Smooth muscle cell (in vitro differentiated cells): ENCODE data around the gene PRR36. TPM values are rescaled to one million over a fixed set of nuclear protein-coding genes. Genes with fewer than 3 reads are reported as not detected.
A peak's percentile ranks its signal among the peaks of the same experiment; 100 is the strongest.

ENCODE experiments used
- DNase-seq: peaks from one replicate; lab custom pipeline; 2025; ENCODE audit not compliant: unreplicated experiment; lab: John Stamatoyannopoulos, UW
- H2AFZ ChIP-seq: fragments of 200-600 bp; sonication (generic); 2 replicates; pipeline ENCODE4 v1.6.0; 2016; ENCODE audit warnings: antibody characterized with exemption, low read depth, mild to moderate bottlenecking
- H3F3A ChIP-seq: fragments of 200-600 bp; sonication (generic); 2 replicates; pipeline ENCODE4 v1.6.0; 2017; ENCODE audit warnings: antibody characterized with exemption, low read depth
- H3K27ac ChIP-seq: fragments of 200-600 bp; sonication (generic); 2 replicates; pipeline ENCODE4 v1.5.1; 2016; ENCODE audit warnings: low read depth, mild to moderate bottlenecking
- H3K27me3 ChIP-seq: fragments of 200-600 bp; sonication (generic); 2 replicates; pipeline ENCODE4 v1.6.1; 2016; ENCODE audit warnings: low read depth, mild to moderate bottlenecking
- H3K36me3 ChIP-seq: fragments of 200-600 bp; sonication (generic); 2 replicates; pipeline ENCODE4 v1.5.1; 2016; ENCODE audit warnings: low read depth
- H3K4me1 ChIP-seq: fragments of 200-600 bp; sonication (generic); 2 replicates; pipeline ENCODE4 v1.5.1; 2016; ENCODE audit warnings: low read depth
- H3K4me2 ChIP-seq: fragments of 200-600 bp; sonication (generic); 2 replicates; pipeline ENCODE4 v1.6.0; 2016; ENCODE audit warnings: mild to moderate bottlenecking
- H3K4me3 ChIP-seq: fragments of 200-600 bp; sonication (generic); 2 replicates; pipeline ENCODE4 v1.5.1; 2016; ENCODE audit warnings: mild to moderate bottlenecking
- H3K79me2 ChIP-seq: fragments of 200-600 bp; sonication (generic); 2 replicates; pipeline ENCODE4 v1.6.0; 2016; ENCODE audit warnings: low read depth, mild to moderate bottlenecking
- H3K9ac ChIP-seq: fragments of 200-600 bp; sonication (generic); 2 replicates; pipeline ENCODE4 v1.6.0; 2016; ENCODE audit warnings: low read depth
- H3K9me3 ChIP-seq: fragments of 200-600 bp; sonication (generic); replicated peaks from 2 replicates; pipeline ENCODE4 v1.5.1; 2016; ENCODE audit warnings: low read depth
- H4K20me1 ChIP-seq: fragments of 200-600 bp; sonication (generic); 2 replicates; pipeline ENCODE4 v1.6.0; 2016; ENCODE audit warnings: low read depth
- WGBS: methylation state at CpG from one replicate; pipeline ENCODE4 v1.1.7; 2016; ENCODE audit warnings: low lambda C conversion rate; 5-methylcytosine and 5-hydroxymethylcytosine counted together
- polyA plus RNA-seq: library from polyadenylated mRNA; unstranded; fragments of >200 nt; fragmentation: Nextera tagmentation; extraction: Ambion mirVana; gene quantifications from 2 replicates; pipeline ENCODE4 v1.2.1, GENCODE V29; 2016
- total RNA-seq: library from RNA; depleted of rRNA; stranded (reverse); fragments of >200 nt; gene quantifications from 2 replicates; pipeline ENCODE4 v1.2.3, GENCODE V29; 2014
- TF ChIP-seq, protein P1 (sequence below): fragments of 200-600 bp; sonication (generic); IDR thresholded peaks from 2 replicates; pipeline ENCODE4 v1.5.1; 2017; ENCODE audit warnings: borderline replicate concordance, mild to moderate bottlenecking, antibody characterized with exemption; ENCODE audit not compliant: insufficient read depth, poor library complexity, severe bottlenecking

PRR36 gene
- total and polyA plus RNA-seq, 2 experiments from 2014 or later = 0.13 to 0.57 TPM

DNA sequence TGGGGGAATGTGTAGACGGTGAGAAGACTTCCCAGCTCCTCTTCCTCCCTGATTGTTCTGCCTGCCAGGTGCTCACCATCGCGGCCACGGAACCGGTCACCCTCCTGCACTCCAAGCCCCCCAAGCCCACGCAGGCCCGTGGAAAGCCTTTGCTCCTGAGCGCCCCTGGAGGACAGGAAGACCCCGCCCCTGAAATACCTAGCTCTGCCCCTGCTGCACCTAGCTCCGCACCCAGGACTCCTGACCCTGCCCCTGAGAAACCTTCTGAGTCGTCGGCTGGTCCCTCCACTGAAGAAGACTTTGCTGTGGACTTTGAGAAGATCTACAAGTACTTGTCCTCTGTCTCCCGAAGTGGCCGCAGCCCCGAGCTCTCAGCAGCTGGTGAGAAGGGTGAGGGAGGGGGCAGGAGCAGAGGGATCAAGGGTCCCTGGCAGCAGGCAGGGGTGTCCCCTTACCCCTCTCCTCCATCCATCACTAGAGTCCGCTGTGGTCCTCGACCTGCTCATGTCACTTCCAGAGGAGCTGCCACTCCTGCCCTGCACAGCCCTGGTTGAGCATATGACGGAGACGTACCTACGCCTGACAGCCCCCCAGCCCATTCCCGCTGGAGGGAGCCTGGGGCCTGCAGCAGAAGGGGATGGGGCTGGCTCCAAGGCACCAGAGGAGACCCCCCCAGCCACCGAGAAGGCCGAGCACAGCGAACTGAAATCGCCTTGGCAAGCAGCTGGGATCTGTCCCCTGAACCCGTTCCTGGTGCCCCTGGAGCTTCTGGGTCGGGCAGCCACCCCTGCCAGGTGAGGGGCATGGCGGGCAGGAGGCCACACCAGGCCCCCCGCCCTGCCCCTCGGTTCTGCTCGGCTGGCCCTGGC, 48.0 kb upstream of the PRR36 start:
- TF ChIP-seq, protein P1, sequence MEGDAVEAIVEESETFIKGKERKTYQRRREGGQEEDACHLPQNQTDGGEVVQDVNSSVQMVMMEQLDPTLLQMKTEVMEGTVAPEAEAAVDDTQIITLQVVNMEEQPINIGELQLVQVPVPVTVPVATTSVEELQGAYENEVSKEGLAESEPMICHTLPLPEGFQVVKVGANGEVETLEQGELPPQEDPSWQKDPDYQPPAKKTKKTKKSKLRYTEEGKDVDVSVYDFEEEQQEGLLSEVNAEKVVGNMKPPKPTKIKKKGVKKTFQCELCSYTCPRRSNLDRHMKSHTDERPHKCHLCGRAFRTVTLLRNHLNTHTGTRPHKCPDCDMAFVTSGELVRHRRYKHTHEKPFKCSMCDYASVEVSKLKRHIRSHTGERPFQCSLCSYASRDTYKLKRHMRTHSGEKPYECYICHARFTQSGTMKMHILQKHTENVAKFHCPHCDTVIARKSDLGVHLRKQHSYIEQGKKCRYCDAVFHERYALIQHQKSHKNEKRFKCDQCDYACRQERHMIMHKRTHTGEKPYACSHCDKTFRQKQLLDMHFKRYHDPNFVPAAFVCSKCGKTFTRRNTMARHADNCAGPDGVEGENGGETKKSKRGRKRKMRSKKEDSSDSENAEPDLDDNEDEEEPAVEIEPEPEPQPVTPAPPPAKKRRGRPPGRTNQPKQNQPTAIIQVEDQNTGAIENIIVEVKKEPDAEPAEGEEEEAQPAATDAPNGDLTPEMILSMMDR = no peak
- Histone ChIP-seq H2AFZ (no peak overlapping the region), H3K9ac (no peak overlapping the region), H3K36me3 (no peaks in the 10 kb centered on the region), H3K9me3 (no peaks in the 10 kb centered on the region), H3K27me3 (no peaks in the 10 kb centered on the region), H3K4me3 (no peak overlapping the region), H3F3A (peaks cover 7% of the 10 kb centered on the region), H3K4me2 (no peak overlapping the region), H3K27ac (no peak overlapping the region), H3K79me2 (no peaks in the 10 kb centered on the region), H3K4me1 (peaks cover 5% of the 10 kb centered on the region), H4K20me1 (peaks cover 10% of the 10 kb centered on the region)
- 95% methylated on average over 31 of the region's 31 CpGs for WGBS
- no peak for DNase-seq

DNA sequence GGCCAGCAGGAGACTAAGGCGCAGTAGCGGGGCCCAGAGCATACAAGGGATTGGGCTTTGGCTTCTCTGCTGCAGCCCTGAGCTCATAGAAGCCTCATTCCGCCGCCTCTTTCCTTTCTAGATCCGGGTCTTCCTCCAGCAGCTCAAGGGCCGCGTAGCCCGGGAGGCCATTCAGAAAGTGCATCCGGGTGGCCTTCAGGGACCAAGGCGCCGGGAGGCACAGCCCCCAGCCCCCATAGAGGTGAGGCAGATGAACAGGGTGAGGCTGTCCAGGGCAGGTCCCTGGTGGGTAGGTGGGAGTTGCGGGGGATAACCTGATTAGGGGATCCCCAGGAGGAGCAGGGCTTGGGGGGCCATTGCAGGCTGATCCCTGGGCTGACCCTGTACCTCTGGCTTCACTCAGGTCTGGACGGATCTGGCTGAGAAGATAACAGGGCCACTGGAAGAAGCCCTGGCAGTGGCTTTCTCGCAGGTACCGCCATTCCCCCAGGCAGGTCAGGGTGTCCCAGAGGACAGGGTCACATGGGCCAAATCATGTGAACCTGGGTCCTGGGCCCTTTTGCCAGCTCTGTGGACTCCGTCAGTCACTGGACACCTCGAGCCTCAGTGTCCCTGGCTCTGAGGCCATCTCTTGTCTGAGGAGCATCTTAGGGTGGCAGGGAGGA, 47.2 kb upstream of the PRR36 start:
- Histone ChIP-seq H3K9me3 (no peaks in the 10 kb centered on the region), H3K79me2 (no peaks in the 10 kb centered on the region), H3K4me2 (peak overlapping the region; percentile 83), H3K4me3 (peak overlapping the region; percentile 45), H4K20me1 (peaks cover 10% of the 10 kb centered on the region), H2AFZ (no peak overlapping the region), H3F3A (peaks cover 7% of the 10 kb centered on the region), H3K27ac (peak overlapping the region; percentile 46), H3K9ac (no peak overlapping the region), H3K36me3 (no peaks in the 10 kb centered on the region), H3K4me1 (peaks cover 6% of the 10 kb centered on the region), H3K27me3 (no peaks in the 10 kb centered on the region)
- DNase-seq = no peak
- WGBS = 84% methylated on average over 17 of the region's 17 CpGs
- TF ChIP-seq, protein P1 = no peak

DNA sequence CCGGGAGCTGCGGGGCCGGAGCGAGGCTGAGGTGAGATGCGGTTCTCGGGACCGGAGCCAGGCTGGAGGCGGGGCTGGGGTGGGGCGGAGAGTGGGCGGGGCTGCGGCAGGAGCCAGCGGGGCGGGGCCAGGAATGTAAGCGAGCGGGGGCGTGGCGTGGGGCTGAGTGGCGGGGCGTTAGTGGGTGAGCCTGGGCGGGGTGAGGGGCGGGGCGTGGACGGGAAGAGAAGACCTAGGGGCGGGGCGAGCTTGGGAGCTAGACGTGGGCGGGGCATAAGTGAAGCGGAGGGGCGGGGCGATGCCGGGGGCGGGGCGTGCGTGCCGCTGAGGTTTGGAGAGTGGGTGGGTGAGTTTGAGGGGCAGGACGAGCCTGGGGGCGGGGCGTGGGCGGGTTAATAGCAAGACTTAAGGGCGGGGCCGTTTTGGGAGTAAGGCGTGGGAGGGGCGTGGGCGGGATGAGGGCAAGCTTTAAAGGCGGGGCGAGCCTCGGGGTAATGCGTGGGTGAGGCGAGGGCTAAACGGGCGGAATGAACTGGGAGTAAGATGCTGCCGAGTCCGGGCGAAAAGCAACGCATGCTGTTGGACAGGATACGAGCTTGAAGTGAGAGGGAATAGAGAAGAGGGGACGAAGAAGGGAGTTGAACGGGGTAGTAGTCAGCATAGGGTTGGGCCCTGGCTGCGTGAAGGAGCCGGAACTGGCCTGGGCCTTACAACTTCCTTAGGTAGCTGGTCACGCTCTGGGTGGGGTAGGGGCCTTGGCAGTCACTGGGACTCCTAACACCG, 46.5 kb upstream of the PRR36 start:
- H3K4me2 ChIP-seq = peak overlapping the region; percentile 89
- no peaks in the 10 kb centered on the region for H3K27me3 ChIP-seq
- TF ChIP-seq, protein P1 = no peak
- H3K36me3 ChIP-seq = no peaks in the 10 kb centered on the region
- H3K27ac ChIP-seq = peak overlapping the region; percentile 56
- WGBS = 6% methylated on average over 28 of the region's 62 CpGs
- H3K79me2 ChIP-seq = no peaks in the 10 kb centered on the region
- H3K4me1 ChIP-seq = peaks cover 14% of the 10 kb centered on the region
- peaks cover 7% of the 10 kb centered on the region for H3F3A ChIP-seq
- peak overlapping the region; percentile 48 for H3K9ac ChIP-seq
- no peaks in the 10 kb centered on the region for H3K9me3 ChIP-seq
- DNase-seq = peak; percentile 99
- H4K20me1 ChIP-seq = peaks cover 10% of the 10 kb centered on the region
- no peak overlapping the region for H2AFZ ChIP-seq
- H3K4me3 ChIP-seq = peak overlapping the region; percentile 94
